HG03280 (cell line): ENCODE data around the gene NFIX.

Experiments used
- ATAC-seq: cut with Tn5 transposase; IDR thresholded peaks from one replicate; pipeline ENCODE4 v1.9.1; 2021; ENCODE audit warnings: mild to moderate bottlenecking, moderate library complexity; ENCODE audit not compliant: unreplicated experiment

The NFIX gene

DNA sequence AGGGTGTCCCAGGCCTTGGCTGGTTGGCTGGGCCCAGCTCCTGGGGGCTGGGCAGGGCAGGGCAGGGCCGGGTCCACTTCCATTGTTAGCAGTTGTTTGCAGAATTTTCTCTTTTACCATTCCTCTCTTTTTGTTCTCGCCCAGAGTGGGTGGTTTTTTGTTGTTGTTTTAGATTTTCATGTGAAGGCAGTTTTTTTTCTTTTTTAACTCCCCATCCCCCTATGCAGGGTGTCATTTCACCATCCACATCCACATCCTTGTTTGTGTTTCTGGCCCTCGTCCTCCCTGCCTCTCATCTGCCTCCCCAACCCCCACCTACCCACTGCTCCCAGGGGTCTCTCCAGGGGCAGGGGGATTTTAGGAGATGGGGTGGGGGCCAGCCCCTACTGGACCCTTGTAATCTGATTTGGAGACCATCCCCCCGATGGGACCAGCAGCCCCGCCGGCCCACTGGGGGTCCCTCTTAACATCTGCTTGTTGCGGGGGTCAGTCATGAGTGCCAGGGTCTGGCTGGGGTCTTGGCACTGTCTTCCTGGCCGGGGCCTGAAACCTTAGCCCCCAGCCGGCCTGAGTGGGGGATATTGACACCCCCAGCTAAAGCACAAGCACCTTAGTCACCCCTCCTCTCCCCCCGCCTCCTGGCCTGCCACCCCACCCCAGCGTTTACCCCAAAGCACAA is 144.5 kb downstream of the NFIX start:
- ATAC-seq, result no peak

DNA sequence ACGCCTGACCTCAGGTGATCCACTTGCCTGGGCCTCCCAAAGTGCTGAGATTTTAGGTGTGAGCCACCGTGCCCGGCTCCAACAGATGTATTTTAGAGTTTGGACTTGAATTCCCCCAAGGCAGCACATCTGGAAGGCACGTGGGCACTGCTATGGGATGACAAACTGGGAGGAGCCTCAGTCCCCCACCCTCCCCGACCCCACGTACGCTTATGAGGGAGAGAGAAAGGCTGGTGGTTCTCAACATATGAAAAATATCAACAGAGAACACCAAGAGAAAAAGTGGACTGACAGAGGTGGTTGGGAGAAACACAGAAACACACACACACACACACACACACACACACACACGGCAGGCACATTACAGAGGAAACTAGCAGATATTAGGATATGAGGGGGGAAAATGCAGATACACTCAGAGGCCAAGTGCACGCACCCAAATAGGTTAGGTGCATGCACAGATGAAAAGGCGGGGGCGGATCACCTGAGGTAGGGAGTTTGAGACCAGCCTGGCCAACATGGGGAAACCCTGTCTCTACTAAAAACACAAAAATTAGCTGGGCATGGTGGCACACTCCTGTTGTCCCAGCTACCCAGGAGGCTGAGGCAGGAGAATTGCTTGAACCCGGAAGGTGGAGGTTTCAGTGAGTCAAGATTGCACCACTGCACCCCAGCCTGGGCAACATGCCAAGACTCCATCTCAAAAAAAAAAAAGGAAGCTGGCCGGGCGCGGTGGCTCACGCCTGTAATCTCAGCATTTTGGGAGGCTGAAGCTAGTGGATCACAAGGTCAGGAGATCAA is 151.7 kb downstream of the NFIX start:
- ATAC-seq, result no peak
